Sciatic nerve (tissue), 2 donors: ENCODE measurements around the gene MSH4. TPM values are rescaled to one million over a fixed set of nuclear protein-coding genes. Genes with fewer than 3 reads are reported as not detected.
"Not testable (repeated sequence)": the region's sequence is repeated elsewhere in the genome, so short reads cannot be mapped to it uniquely, and the experiment has no call there.

Experiments used
- ATAC-seq: fragments of 200-7000 bp; cut with Tn5 transposase; one replicate; pipeline ENCODE4 v1.9.1; 2020; ENCODE audit warnings: mild to moderate bottlenecking, moderate library complexity
- DNase-seq: peaks from one replicate; pipeline ENCODE4 v3.0.0-alpha.2; 2020; ENCODE audit warnings: low spot score
- intact Hi-C: fragments of 100-400 bp; cut with DNase I; formaldehyde crosslinking; loops from one replicate; pipeline ENCODE4 v1.14.2; 2022
- total RNA-seq: library from RNA; stranded (reverse); fragmentation: NEBNext Ultra II Directional; extraction: Animal tissue kit (Norgen Biotek cat#: 25700); gene quantifications from one replicate; pipeline ENCODE4 v1.2.1, GENCODE V29; 2021
- donor health status: DM: no; HTN: no; CAD: no.
- donor health status: DM: no; HTN: no; CAD: no.

The MSH4 gene
- total RNA-seq: 1.6 TPM

DNA sequence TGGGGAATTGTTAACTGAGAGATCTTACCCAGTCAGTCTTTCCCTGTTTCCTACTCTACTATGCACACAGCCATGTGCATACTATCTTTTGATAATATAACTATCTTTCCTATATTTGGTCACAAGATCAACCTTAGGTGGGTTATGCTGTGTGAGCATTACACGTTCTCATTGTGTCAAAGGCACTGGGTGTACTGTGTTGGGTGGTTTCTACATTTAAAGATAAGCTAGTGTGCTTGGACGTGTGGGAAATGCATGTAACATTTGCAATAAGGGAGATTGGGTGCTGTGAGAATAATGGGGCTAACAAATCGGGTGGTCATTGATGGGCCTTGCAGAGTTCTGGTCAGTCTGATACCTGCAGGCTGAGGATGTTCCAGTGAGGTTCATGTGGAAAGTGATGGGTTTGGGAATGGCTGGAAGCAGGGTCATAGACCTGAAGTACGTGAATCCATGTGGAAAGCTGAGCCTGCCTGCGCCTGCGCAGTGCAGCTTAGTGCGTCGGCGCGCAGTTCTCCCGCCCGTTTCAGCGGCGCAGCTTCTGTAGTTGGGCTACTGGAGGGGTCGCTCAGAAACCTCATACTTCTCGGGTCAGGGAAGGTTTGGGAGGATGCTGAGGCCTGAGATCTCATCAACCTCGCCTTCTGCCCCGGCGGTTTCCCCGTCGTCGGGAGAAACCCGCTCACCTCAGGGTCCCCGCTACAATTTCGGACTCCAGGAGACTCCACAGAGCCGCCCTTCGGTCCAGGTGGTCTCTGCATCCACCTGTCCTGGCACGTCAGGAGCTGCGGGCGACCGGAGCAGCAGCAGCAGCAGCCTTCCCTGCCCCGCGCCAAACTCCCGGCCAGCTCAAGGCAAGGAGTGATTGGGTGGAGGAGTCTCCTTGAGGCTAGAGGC lies at the start of gene MSH4:
TSS of gene MSH4 (plus strand) at position 507 of the 897 bp plus-strand sequence. CDS start at position 611, 104 bp downstream.
- intact Hi-C loops: no loop called here
- no peak for DNase-seq
- peak; percentile 22 for ATAC-seq

GRCh38 chr1:75757210-75757609 lies 39.5 kb upstream of the MSH4 start:
- intact Hi-C loops: not testable (repeated sequence)

GRCh38 chr1:75758543-75758942 lies 38.1 kb upstream of the MSH4 start:
- DNase-seq, intact Hi-C loops, ATAC-seq: not testable (repeated sequence)

More at GRCh38 chr1:75757210-75757609, 39.5 kb upstream of the MSH4 start:
- DNase-seq, ATAC-seq: not testable (repeated sequence)

GRCh38 chr1:75764057-75764655 lies 32.5 kb upstream of the MSH4 start:
- no peak for DNase-seq
- intact Hi-C loops: no loop called here
- ATAC-seq: no peak

GRCh38 chr1:75765697-75766355 lies 30.9 kb upstream of the MSH4 start:
- DNase-seq (no peak), ATAC-seq (no peak)
- intact Hi-C loops: no loop called here

- no peak for ATAC-seq
- intact Hi-C loops: no loop called here
These were observed 28.7 kb upstream of the MSH4 start for GRCh38 chr1:75768016-75768415.

DNA sequence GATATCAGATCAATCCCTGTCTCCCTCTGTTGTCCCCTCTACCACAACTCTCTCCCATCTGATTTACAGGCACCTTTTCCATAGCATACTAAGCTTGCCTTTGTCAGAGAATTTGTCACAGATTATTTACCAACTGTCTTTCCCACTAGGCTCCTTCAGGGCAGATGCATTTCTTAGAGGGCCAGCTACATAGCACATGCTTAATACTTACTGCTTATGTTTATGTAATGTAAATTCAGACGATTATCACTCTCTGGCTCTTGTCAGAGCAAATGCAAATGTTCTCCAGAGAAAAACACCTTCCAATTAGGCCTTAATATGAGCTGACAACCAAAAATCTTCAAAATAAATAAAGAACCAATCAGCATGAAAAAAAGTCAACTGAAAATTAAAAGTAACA lies 25.9 kb upstream of the MSH4 start:
- intact Hi-C loops: no loop called here
- no peak for ATAC-seq
- DNase-seq: no peak

More at GRCh38 chr1:75768016-75768415, 28.7 kb upstream of the MSH4 start:
- no peak for DNase-seq

DNA sequence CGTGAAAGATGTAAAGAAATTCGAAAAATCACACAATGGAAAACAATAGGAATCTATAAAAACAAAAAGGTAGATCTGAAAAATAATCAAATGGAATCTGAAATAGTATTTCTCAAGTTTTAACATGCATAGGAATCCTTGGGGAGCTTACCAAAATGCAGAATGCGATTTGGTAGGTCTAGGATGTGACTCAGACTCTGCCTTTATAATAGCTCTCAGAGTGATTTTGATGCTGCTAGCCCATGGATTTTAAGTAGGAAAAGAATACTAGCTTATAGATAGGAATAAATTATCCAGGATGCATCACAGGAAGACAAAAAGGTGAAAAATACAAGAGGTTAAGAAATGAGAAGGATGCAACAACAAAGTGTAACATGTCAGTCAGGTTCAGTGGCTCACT lies 24.7 kb upstream of the MSH4 start:
- intact Hi-C loops: no loop called here
- no peak for ATAC-seq
- DNase-seq: no peak

DNA sequence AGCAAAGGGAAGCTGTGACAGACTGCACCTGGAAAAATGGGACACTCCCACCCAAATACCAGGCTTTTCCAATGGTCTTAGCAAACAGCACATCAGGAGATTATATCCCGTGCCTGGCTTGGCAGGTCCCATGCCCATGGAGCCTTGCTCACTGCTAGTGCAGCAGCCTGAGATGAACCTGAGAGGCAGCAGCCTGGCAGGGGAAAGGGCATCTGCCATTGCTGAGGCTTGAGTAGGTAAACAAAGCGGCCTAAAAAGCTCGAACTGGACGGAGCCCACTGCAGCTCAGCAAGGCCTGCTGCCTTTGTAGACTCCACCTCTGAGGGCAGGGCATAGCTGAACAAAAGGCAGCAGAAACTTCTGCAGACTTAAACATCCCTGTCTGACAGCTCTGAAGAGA lies 18.9 kb upstream of the MSH4 start:
- DNase-seq, intact Hi-C loops, ATAC-seq: not testable (repeated sequence)

DNA sequence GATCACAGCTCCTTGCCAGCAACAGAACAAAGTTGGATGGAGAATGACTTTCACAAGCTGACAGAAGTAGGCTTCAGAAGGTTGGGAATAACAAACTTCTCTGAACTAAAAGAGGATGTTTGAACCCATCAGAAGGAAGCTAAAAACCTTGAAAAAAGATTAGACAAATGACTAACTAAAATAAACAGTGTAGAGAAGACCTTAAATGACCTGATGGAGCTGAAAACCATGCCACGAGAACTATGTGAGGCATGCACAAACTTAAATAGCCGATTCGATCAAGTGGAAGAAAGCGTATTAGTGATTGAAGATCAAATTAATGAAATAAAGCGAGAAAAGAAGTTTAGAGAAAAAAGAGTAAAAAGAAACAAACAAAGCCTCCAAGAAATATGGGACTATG lies 18.0 kb upstream of the MSH4 start:
- DNase-seq, ATAC-seq, intact Hi-C loops: not testable (repeated sequence)

GRCh38 chr1:75780183-75780582 lies 16.5 kb upstream of the MSH4 start:
- intact Hi-C loops, ATAC-seq, DNase-seq: not testable (repeated sequence)

GRCh38 chr1:75783920-75784319 lies 12.8 kb upstream of the MSH4 start:
- ATAC-seq, intact Hi-C loops, DNase-seq: not testable (repeated sequence)

DNA sequence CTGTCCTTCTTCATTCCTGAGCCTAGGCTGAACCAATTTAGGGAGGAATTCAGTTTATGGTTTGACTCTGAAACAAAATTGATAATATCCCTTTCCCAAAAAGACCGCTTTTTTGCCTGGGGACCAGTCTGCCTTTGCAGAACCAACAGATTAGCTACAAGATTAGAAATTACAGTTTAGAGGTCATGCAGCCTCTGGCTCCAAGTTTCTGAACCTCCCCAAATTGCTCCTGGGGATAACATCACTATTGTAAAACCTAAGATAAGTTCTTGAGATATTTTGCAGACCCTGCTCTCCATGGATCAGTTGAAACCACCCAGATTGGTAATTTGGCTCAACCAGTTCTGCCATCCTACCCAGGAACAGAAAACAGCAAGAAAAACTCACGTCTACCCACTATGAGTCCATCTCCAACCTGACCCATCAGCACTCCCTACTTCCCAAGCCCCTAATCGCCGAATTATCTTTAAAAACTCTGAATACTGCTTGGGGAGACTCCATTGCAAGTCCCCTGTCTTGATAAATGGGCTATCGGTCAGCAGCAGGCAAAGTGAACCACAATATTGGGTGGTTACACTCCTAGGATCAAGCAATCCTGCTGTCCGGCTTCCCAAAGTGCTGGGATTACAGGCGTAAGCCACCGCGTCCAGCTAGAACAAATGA lies 11.2 kb upstream of the MSH4 start:
- ATAC-seq (peak; percentile 70), DNase-seq (no peak)
- intact Hi-C loops: no loop called here

GRCh38 chr1:75785983-75786853 lies 10.5 kb upstream of the MSH4 start, which contains the start of gene RABGGTB:
Gene RABGGTB (plus strand): TSS chr1:75786256. CDS start chr1:75786272, 16 bp downstream.
- intact Hi-C loops: no loop called here
- peak; percentile 100 for ATAC-seq
- DNase-seq: peak; percentile 95

- intact Hi-C loops: no loop called here
- ATAC-seq: no peak
- DNase-seq: no peak
These were observed 9.7 kb upstream of the MSH4 start for GRCh38 chr1:75786901-75787493.

GRCh38 chr1:75787524-75787923 lies 9.2 kb upstream of the MSH4 start:
- intact Hi-C loops: no loop called here
- ATAC-seq (no peak), DNase-seq (no peak)

GRCh38 chr1:75789988-75790387 lies 6.7 kb upstream of the MSH4 start:
- intact Hi-C loops: no loop called here
- no peak for ATAC-seq
- DNase-seq: no peak

DNA sequence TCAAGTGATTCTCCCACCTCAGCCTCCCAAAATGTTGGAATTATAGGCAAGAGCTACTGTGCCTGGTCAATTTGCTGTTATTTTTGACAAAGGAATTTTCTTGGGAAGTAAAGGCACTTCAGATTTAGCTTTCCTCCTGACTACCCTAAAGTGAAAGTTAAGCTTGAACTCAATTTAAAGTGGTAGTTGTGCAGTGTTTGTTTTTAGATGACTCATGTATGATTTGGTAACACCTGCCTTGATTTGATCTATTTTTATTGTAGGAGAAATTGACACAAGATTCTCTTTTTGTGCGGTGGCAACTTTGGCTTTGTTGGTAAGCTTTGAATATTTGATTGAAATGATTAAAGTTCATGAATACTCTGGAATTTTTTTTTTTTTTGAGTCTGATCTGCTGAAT lies 5.7 kb upstream of the MSH4 start:
- ATAC-seq: no peak
- intact Hi-C loops: no loop called here

More for the DNA sequence above, 5.7 kb upstream of the MSH4 start:
- DNase-seq: no peak
